GM23248 (cell line): ENCODE measurements around the gene PGM2L1. TPM values are rescaled to one million over a fixed set of nuclear protein-coding genes. Genes with fewer than 3 reads are reported as not detected.
"Not testable (repeated sequence)": the region's sequence is repeated elsewhere in the genome, so short reads cannot be mapped to it uniquely, and the experiment has no call there.

ENCODE experiments used
- DNase-seq: peaks from one replicate; pipeline ENCODE4 v3.0.0-alpha.2; 2015
- H2AFZ ChIP-seq: fragments of 200-600 bp; sonication (generic); 2 replicates; pipeline ENCODE4 v1.6.1; 2016; ENCODE audit warnings: antibody characterized with exemption
- H3F3A ChIP-seq: fragments of 200-600 bp; sonication (generic); 2 replicates; pipeline ENCODE4 v1.6.1; 2016; ENCODE audit warnings: mild to moderate bottlenecking, antibody characterized with exemption, mixed run types; ENCODE audit not compliant: insufficient read depth
- H3K27ac ChIP-seq: fragments of 200-600 bp; sonication (generic); 2 replicates; pipeline ENCODE4 v1.5.1; 2016; ENCODE audit warnings: mild to moderate bottlenecking
- H3K27me3 ChIP-seq: fragments of 200-600 bp; sonication (generic); replicated peaks from 2 replicates; pipeline ENCODE4 v1.6.1; 2016; ENCODE audit warnings: mild to moderate bottlenecking; ENCODE audit not compliant: insufficient read depth
- H3K36me3 ChIP-seq: fragments of 200-600 bp; sonication (generic); 2 replicates; pipeline ENCODE4 v1.6.1; 2016; ENCODE audit warnings: low read depth, mild to moderate bottlenecking
- H3K4me1 ChIP-seq: fragments of 200-600 bp; sonication (generic); 2 replicates; pipeline ENCODE4 v1.6.1; 2016; ENCODE audit warnings: mild to moderate bottlenecking; ENCODE audit not compliant: insufficient read depth
- H3K4me2 ChIP-seq: fragments of 200-600 bp; sonication (generic); one replicate; pipeline ENCODE4 v1.6.1; 2016; ENCODE audit warnings: mild to moderate bottlenecking; ENCODE audit not compliant: unreplicated experiment
- H3K4me3 ChIP-seq: fragments of 200-600 bp; sonication (generic); 2 replicates; pipeline ENCODE4 v1.5.1; 2016; ENCODE audit warnings: mild to moderate bottlenecking
- H3K79me2 ChIP-seq: fragments of 200-600 bp; sonication (generic); 2 replicates; pipeline ENCODE4 v1.6.1; 2016; ENCODE audit warnings: mild to moderate bottlenecking; ENCODE audit not compliant: insufficient read depth
- H3K9ac ChIP-seq: fragments of 200-600 bp; sonication (generic); 2 replicates; pipeline ENCODE4 v1.6.1; 2016; ENCODE audit warnings: mild to moderate bottlenecking
- H3K9me2 ChIP-seq: fragments of 200-600 bp; sonication (generic); 2 replicates; pipeline ENCODE4 v1.6.1; 2016; ENCODE audit warnings: mixed run types, mild to moderate bottlenecking, moderate library complexity; ENCODE audit not compliant: insufficient read depth
- H3K9me3 ChIP-seq: fragments of 200-600 bp; sonication (generic); one replicate; pipeline ENCODE4 v1.6.1; 2017; ENCODE audit warnings: low read depth
- H4K20me1 ChIP-seq: fragments of 200-600 bp; sonication (generic); 2 replicates; pipeline ENCODE4 v1.6.0; 2016; ENCODE audit not compliant: insufficient read depth
- EZH2 ChIP-seq: fragments of 200-600 bp; sonication (generic); IDR thresholded peaks from 2 replicates; pipeline ENCODE4 v1.6.1; 2018; ENCODE audit warnings: antibody characterized with exemption, mild to moderate bottlenecking; ENCODE audit not compliant: insufficient read depth, poor library complexity, severe bottlenecking
- EZH2phosphoT487 ChIP-seq: fragments of 200-600 bp; sonication (generic); IDR thresholded peaks from 2 replicates; pipeline ENCODE4 v1.6.1; 2018; ENCODE audit warnings: antibody characterized with exemption, moderate library complexity, mild to moderate bottlenecking, low read depth; ENCODE audit not compliant: insufficient read depth
- WGBS, 2 experiments: methylation state at CpG; one replicate each; pipeline ENCODE4 v1.1.6; 2015 to 2017; ENCODE audit warnings: low lambda C conversion rate in 2 of 2, low coverage in 1 of 2; ENCODE audit errors: missing lambda C conversion rate in 2 of 2; 5-methylcytosine and 5-hydroxymethylcytosine counted together
- in situ Hi-C: fragments of 300-500 bp; cut with MboI; formaldehyde crosslinking; loops from 2 replicates; pipeline ENCODE4 v1.15.0; 2020
- polyA plus RNA-seq: library from polyadenylated mRNA; unstranded; fragments of >200 nt; fragmentation: Nextera tagmentation; extraction: Ambion mirVana; gene quantifications from 2 replicates; pipeline ENCODE4 v1.2.1, GENCODE V29; 2016
- total RNA-seq: library from RNA; depleted of rRNA; stranded (reverse); fragments of >200 nt; shearing (Covaris generic); gene quantifications from 2 replicates; pipeline ENCODE4 v1.2.3, GENCODE V29; 2014

Gene PGM2L1
- total and polyA plus RNA-seq, 2 experiments from 2014 or later: 4.7 to 5.2 TPM

GRCh38 chr11:74341921-74342320 is 56.3 kb downstream of the PGM2L1 start:
- H3K79me2 ChIP-seq: no peaks in the 10 kb centered on the region
- 35 to 40% methylated on average over 1 of the region's 1 CpG for WGBS, 2 experiments
- peaks cover 4% of the 10 kb centered on the region; the same call in 1 of the 2 replicates for H3K36me3 ChIP-seq
- no peaks in the 10 kb centered on the region for H3K27me3 ChIP-seq
- H3K9me2 ChIP-seq: no peaks in the 10 kb centered on the region
- H3K4me3 ChIP-seq: no peak overlapping the region
- no peaks in the 10 kb centered on the region for H3K9me3 ChIP-seq
- no peaks in the 10 kb centered on the region for H4K20me1 ChIP-seq
- H3K4me2 ChIP-seq: no peak overlapping the region
- H3F3A ChIP-seq: no peaks in the 10 kb centered on the region
- TF ChIP-seq EZH2phosphoT487: no peak
- no peak for TF ChIP-seq EZH2
- H3K9ac ChIP-seq: no peak overlapping the region
- in situ Hi-C loops: no loop called here
- H3K27ac ChIP-seq: no peak overlapping the region
- DNase-seq: no peak
- H3K4me1 ChIP-seq: no peaks in the 10 kb centered on the region
- H2AFZ ChIP-seq: no peak overlapping the region

GRCh38 chr11:74339619-74340018 is 58.6 kb downstream of the PGM2L1 start:
- TF ChIP-seq EZH2: no peak
- TF ChIP-seq EZH2phosphoT487: no peak
- Histone ChIP-seq H2AFZ (no peak overlapping the region), H3K9ac (no peak overlapping the region), H3K79me2 (no peaks in the 10 kb centered on the region), H3K27ac (no peak overlapping the region), H3K9me3 (no peaks in the 10 kb centered on the region), H3K4me1 (no peaks in the 10 kb centered on the region), H3K27me3 (no peaks in the 10 kb centered on the region), H3K9me2 (no peaks in the 10 kb centered on the region), H3K4me3 (no peak overlapping the region), H3F3A (no peaks in the 10 kb centered on the region), H3K4me2 (no peak overlapping the region), H3K36me3 (peaks cover under 1% of the 10 kb centered on the region; the same call in 1 of the 2 replicates), H4K20me1 (no peaks in the 10 kb centered on the region)
- no peak for DNase-seq
- in situ Hi-C loops: no loop called here

DNA sequence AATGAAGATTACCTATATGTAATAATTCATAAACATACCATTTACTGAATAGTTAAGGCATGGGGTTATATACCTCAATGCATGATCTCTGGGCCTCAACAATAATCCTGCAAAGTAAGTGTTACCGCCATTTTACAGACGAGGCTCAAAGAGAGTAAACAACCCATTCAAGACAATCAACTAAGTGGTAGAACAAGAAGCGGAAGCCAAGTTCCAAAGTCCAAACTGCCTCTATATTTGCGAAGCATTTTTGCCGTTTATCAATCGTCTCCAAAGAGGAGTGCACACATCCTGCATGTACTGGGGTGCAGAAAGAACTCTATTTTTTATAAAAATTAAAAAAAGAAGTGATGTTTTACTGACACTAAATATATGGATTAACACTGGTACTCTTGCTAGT is 59.3 kb downstream of the PGM2L1 start:
- H3K27me3 ChIP-seq: no peaks in the 10 kb centered on the region
- no peaks in the 10 kb centered on the region for H3K4me1 ChIP-seq
- DNase-seq: no peak
- no peaks in the 10 kb centered on the region; the same call in 1 of the 2 replicates for H3K36me3 ChIP-seq
- H3K4me2 ChIP-seq: no peak overlapping the region
- H3K27ac ChIP-seq: no peak overlapping the region
- no peaks in the 10 kb centered on the region for H3K9me2 ChIP-seq
- H3K4me3 ChIP-seq: no peak overlapping the region
- H2AFZ ChIP-seq: no peak overlapping the region
- H3K9ac ChIP-seq: no peak overlapping the region
- H3F3A ChIP-seq: no peaks in the 10 kb centered on the region
- no peaks in the 10 kb centered on the region for H3K9me3 ChIP-seq
- TF ChIP-seq EZH2phosphoT487: no peak
- TF ChIP-seq EZH2: no peak
- in situ Hi-C loops: no loop called here
- H4K20me1 ChIP-seq: no peaks in the 10 kb centered on the region
- WGBS, 2 experiments: 84 to 89% methylated on average over 6 of the region's 6 CpGs
- no peaks in the 10 kb centered on the region for H3K79me2 ChIP-seq

GRCh38 chr11:74333193-74333592 is 65.0 kb downstream of the PGM2L1 start:
- Histone ChIP-seq H3K4me1 (peaks cover 13% of the 10 kb centered on the region), H4K20me1 (no peaks in the 10 kb centered on the region), H3K27ac (no peak overlapping the region), H2AFZ (no peak overlapping the region), H3K9ac (no peak overlapping the region), H3K27me3 (no peaks in the 10 kb centered on the region), H3K9me2 (no peaks in the 10 kb centered on the region), H3K4me3 (no peak overlapping the region), H3F3A (peaks cover 4% of the 10 kb centered on the region), H3K9me3 (no peaks in the 10 kb centered on the region), H3K4me2 (no peak overlapping the region), H3K36me3 (no peaks in the 10 kb centered on the region; the same call in 1 of the 2 replicates), H3K79me2 (no peaks in the 10 kb centered on the region)
- in situ Hi-C loops: no loop called here
- no peak for TF ChIP-seq EZH2phosphoT487
- TF ChIP-seq EZH2: no peak
- WGBS, 2 experiments: 100% methylated on average over 1 of the region's 1 CpG
- no peak for DNase-seq

DNA sequence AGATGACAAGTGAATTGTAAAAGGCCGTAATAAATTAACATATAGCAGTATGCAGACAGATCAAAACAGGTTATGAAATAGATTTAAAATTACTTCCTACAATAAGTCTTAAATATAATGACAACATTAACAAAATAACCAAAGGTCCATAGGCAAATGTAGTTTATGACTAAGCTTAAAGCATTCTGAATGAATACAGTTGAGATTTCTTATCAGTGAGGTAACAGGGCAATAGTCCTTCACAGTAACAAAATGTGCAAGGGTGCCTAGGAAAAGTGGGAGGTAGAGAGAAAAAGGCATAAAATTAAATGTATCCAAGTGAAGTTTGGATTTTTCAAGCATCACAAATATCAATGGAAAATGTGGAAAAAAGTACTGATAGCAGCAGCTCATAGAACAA is 65.9 kb downstream of the PGM2L1 start:
- no peaks in the 10 kb centered on the region for H3K9me2 ChIP-seq
- H3K36me3 ChIP-seq: no peaks in the 10 kb centered on the region
- no peaks in the 10 kb centered on the region for H3K9me3 ChIP-seq
- peaks cover 4% of the 10 kb centered on the region for H3F3A ChIP-seq
- no peak for TF ChIP-seq EZH2phosphoT487
- no peak for TF ChIP-seq EZH2
- H3K9ac ChIP-seq: no peak overlapping the region
- no peak overlapping the region for H3K27ac ChIP-seq
- no peaks in the 10 kb centered on the region for H3K27me3 ChIP-seq
- in situ Hi-C loops: no loop called here
- H3K4me1 ChIP-seq: peaks cover 13% of the 10 kb centered on the region
- no peak overlapping the region for H3K4me2 ChIP-seq
- no peak for DNase-seq
- no peaks in the 10 kb centered on the region for H4K20me1 ChIP-seq
- 96 to 100% methylated on average over 1 of the region's 1 CpG for WGBS, 2 experiments
- no peak overlapping the region for H3K4me3 ChIP-seq
- no peak overlapping the region for H2AFZ ChIP-seq
- no peaks in the 10 kb centered on the region for H3K79me2 ChIP-seq

DNA sequence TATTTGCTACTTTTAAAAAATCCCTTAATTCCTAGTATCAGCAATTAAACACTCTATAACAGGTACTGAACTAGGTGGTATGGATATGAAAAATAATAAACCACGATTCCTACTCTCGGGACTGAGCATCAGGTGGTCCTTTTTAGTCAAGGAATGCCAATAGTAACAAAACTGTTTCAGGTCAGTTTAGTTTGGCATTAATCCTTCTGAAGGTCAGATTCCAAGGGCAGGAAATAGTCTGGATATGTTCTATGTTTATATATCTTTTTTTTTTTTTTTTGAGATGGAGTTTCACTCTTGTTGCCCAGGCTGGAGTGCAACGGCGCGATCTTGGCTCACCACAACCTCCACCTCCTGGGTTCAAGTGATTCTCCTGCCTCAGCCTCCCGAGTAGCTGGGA is 67.2 kb downstream of the PGM2L1 start:
- in situ Hi-C loops, H3K9me2 ChIP-seq, H3K9me3 ChIP-seq, H3K36me3 ChIP-seq, H3K4me3 ChIP-seq, H4K20me1 ChIP-seq, H3K79me2 ChIP-seq, H2AFZ ChIP-seq, H3K4me2 ChIP-seq, H3F3A ChIP-seq, H3K9ac ChIP-seq, DNase-seq, H3K27me3 ChIP-seq, H3K27ac ChIP-seq: not testable (repeated sequence)
- peaks cover 18% of the 10 kb centered on the region for H3K4me1 ChIP-seq
- 91 to 95% methylated on average over 6 of the region's 6 CpGs for WGBS, 2 experiments
